ENCODE measurements around the gene ADSL. TPM values are rescaled to one million over a fixed set of nuclear protein-coding genes. Genes with fewer than 3 reads are reported as not detected.

ADSL gene
- total and polyA plus RNA-seq, 2 of the 8 experiments (the other 6 are each of a cell fraction or from before 2014, with no cell fraction given), result 197 to 218 TPM

GRCh38 chr22:40361100-40361499, 14.8 kb downstream of the ADSL start (continued):
- no peak for TF ChIP-seq MAX (IDR thresholded peaks at IDR 0.05)

All from H1 (cell line).